ENCODE results near the gene GAS7.

Gene GAS7

GRCh38 chr17:9917801-9918200 is 280.6 kb downstream of the GAS7 start:
- H3K4me3 ChIP-seq (ENCODE audit: low read depth, low read length), result no peak overlapping the region
- in situ Hi-C loops (cut with HindIII; ENCODE audit: low pct_ligation_motif_present, low sequenced_read_pairs), result no loop called here
- H3K27me3 ChIP-seq (replicated peaks), result no peaks in the 10 kb centered on the region
- H3K27ac ChIP-seq, result no peak overlapping the region
- TF ChIP-seq CTCF (IDR thresholded peaks at IDR 0.05; ENCODE audit: low read depth, low read length, missing control alignments), result no peak
- no peaks in the 10 kb centered on the region for H3K36me3 ChIP-seq (replicated peaks)
- no peak for DNase-seq

- TF ChIP-seq CTCF (IDR thresholded peaks at IDR 0.05; ENCODE audit: low read depth, low read length, missing control alignments), result no peak
- Histone ChIP-seq H3K27me3 (replicated peaks) (no peaks in the 10 kb centered on the region), H3K36me3 (replicated peaks) (no peaks in the 10 kb centered on the region), H3K4me3 (ENCODE audit: low read depth, low read length) (no peak overlapping the region), H3K27ac (no peak overlapping the region)
- in situ Hi-C loops (cut with HindIII; ENCODE audit: low pct_ligation_motif_present, low sequenced_read_pairs), result no loop called here
- no peak for DNase-seq
These were observed 281.3 kb downstream of the GAS7 start for GRCh38 chr17:9917131-9917530.

GRCh38 chr17:9916108-9916507 is 282.3 kb downstream of the GAS7 start:
- Histone ChIP-seq H3K36me3 (replicated peaks) (no peaks in the 10 kb centered on the region), H3K4me3 (ENCODE audit: low read depth, low read length) (no peak overlapping the region), H3K27ac (no peak overlapping the region), H3K27me3 (replicated peaks) (no peaks in the 10 kb centered on the region)
- no peak for TF ChIP-seq CTCF (IDR thresholded peaks at IDR 0.05; ENCODE audit: low read depth, low read length, missing control alignments)
- in situ Hi-C loops (cut with HindIII; ENCODE audit: low pct_ligation_motif_present, low sequenced_read_pairs), result no loop called here
- DNase-seq, result no peak

- in situ Hi-C loops (cut with HindIII; ENCODE audit: low pct_ligation_motif_present, low sequenced_read_pairs), result no loop called here
- Histone ChIP-seq H3K36me3 (replicated peaks) (no peaks in the 10 kb centered on the region), H3K27ac (no peak overlapping the region), H3K4me3 (ENCODE audit: low read depth, low read length) (no peak overlapping the region), H3K27me3 (replicated peaks) (no peaks in the 10 kb centered on the region)
- no peak for DNase-seq
- TF ChIP-seq CTCF (IDR thresholded peaks at IDR 0.05; ENCODE audit: low read depth, low read length, missing control alignments), result no peak
These were observed 284.9 kb downstream of the GAS7 start for GRCh38 chr17:9913476-9913875.

DNA sequence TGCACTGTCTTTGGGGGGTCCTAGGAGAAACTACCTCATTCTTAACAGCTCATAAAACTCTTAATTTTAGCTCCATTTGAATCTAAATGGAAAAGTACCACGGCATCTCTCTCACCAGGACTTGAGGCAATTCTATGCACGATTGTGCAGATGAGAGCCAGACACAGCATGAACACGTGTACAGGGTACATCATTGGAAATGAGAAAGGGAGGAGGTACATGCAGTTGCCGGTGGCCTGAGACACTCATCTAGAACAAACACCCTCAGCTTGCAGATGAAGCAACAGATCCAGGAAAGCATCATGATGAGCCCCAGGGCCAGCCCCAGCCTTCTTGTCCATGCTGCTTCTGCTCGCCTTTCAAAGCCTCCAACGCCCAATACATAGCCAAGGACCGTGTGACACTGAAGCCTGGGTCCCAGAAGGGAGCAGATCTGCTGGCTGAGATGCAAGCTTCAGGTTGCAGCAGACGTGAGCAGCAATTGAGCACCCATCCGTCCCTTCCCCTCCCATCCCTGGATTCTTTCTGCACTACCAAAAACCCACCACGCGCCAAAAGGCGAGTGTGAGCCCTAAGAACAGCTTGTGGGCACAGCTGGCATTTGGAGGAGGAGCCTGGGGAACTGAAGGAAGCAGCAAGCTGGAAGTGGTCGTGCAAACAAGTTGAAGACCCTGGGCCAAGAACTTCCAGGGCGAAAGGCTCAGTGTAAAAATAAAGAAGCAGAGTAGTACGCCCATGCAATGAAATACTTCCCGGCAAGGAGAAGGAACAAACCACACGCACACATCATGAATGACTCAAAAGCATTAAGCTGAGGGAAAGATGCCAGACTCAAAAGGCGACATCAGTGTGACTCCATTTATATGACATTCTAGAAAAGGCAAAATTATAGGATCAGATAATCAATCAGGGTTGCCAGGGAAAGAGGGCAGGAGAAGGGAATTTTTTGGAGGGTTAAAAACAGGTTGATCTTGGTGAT is 286.0 kb downstream of the GAS7 start:
- no peak for TF ChIP-seq CTCF (IDR thresholded peaks at IDR 0.05; ENCODE audit: low read depth, low read length, missing control alignments)
- in situ Hi-C loops (cut with HindIII; ENCODE audit: low pct_ligation_motif_present, low sequenced_read_pairs), result no loop called here
- no peak for DNase-seq
- H3K4me3 ChIP-seq (ENCODE audit: low read depth, low read length), result no peak overlapping the region
- no peaks in the 10 kb centered on the region for H3K36me3 ChIP-seq (replicated peaks)
- H3K27me3 ChIP-seq (replicated peaks), result no peaks in the 10 kb centered on the region
- H3K27ac ChIP-seq, result no peak overlapping the region

Measured in brain microvascular endothelial cell (primary cell).